Measurements from ENCODE around the gene ARHGAP15.

ARHGAP15 gene

DNA sequence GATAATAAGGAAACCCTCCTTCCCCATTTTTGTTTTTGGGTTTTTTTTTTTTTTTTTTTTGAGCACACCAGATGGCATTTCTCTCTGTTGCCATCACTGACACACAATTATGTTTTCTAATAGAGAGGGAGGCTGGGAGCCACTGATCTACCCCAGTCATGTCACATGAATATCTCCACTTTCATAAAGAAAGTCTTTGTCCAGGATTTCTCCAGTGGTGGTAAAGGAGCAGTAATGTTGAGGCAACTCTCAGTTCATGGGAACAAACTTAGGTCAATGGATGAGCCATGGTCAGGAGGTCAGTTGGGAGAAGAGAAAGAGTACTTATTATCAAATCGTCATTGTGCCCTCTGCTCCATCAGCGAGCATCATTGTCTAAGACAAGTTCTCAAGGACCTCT, 603.7 kb downstream of the ARHGAP15 start:
- no peak overlapping the region for H3K4me3 ChIP-seq (ENCODE audit: low read depth, low read length)
- no peak for DNase-seq (ENCODE audit: low read depth)
- TF ChIP-seq, protein P1, sequence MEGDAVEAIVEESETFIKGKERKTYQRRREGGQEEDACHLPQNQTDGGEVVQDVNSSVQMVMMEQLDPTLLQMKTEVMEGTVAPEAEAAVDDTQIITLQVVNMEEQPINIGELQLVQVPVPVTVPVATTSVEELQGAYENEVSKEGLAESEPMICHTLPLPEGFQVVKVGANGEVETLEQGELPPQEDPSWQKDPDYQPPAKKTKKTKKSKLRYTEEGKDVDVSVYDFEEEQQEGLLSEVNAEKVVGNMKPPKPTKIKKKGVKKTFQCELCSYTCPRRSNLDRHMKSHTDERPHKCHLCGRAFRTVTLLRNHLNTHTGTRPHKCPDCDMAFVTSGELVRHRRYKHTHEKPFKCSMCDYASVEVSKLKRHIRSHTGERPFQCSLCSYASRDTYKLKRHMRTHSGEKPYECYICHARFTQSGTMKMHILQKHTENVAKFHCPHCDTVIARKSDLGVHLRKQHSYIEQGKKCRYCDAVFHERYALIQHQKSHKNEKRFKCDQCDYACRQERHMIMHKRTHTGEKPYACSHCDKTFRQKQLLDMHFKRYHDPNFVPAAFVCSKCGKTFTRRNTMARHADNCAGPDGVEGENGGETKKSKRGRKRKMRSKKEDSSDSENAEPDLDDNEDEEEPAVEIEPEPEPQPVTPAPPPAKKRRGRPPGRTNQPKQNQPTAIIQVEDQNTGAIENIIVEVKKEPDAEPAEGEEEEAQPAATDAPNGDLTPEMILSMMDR (IDR thresholded peaks at IDR 0.05; ENCODE audit: low read depth, low read length, missing control alignments): no peak

DNA sequence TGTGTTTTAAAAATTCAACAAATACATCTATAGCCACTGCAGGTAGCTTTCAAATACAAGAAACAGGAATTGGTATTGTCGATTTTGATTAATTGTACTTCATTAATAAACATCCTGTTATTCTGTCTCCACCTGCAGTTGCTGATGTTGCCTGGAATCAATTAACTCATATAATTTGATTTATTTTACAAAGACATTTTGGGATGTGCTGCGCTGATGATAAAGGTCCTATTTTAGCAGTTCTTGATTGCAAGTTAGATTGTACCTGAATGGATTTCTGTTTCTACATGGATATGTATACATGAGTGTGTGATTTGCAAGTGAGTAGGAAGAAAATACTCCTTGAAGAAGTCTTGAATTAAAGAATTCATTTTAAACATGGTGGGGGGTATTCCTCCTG, 605.3 kb downstream of the ARHGAP15 start:
- no peak overlapping the region for H3K4me3 ChIP-seq (ENCODE audit: low read depth, low read length)
- DNase-seq (ENCODE audit: low read depth): no peak
- TF ChIP-seq, protein P1 (IDR thresholded peaks at IDR 0.05; ENCODE audit: low read depth, low read length, missing control alignments): no peak

DNA sequence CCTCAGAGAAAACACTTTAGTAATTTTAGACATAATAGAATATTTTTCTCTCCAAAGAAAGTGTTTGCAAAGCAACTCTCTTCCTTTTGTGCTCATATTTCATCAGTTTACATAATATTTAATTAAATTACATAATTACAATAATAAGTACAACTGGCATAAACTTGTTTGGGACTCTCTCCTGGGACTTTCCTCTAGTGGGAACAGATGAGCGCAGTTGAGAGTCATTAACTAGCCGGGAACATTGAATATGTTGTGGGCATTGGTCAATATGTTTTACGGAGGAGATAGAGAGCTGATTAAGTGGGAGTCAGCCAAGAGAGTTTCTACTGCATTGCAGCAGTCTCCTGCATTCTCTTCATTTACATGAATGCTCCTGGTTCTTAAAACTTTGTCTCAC, 607.7 kb downstream of the ARHGAP15 start:
- no peak for DNase-seq (ENCODE audit: low read depth)
- H3K4me3 ChIP-seq (ENCODE audit: low read depth, low read length): no peak overlapping the region
- TF ChIP-seq, protein P1 (IDR thresholded peaks at IDR 0.05; ENCODE audit: low read depth, low read length, missing control alignments): no peak

DNA sequence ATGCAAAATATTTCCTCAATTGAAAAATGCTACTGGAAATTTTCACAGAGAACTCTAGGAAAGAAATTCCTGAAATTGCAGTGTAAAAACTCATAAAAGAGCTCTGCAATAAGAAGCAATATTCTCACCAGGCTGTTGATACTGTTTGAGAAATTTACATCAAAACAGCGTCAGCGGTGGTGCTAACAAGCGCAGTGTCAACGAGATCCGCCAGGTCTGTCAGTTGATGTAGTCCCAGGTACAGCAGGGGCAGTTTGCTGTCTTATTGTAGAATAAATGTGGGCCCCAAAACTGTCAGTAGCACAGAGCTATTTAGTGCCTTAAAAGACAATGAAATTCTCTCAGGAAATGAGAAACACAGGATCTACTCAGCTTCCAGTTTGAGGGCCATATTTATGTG, 611.2 kb downstream of the ARHGAP15 start:
- TF ChIP-seq, protein P1 (IDR thresholded peaks at IDR 0.05; ENCODE audit: low read depth, low read length, missing control alignments): no peak
- no peak for DNase-seq (ENCODE audit: low read depth)

DNA sequence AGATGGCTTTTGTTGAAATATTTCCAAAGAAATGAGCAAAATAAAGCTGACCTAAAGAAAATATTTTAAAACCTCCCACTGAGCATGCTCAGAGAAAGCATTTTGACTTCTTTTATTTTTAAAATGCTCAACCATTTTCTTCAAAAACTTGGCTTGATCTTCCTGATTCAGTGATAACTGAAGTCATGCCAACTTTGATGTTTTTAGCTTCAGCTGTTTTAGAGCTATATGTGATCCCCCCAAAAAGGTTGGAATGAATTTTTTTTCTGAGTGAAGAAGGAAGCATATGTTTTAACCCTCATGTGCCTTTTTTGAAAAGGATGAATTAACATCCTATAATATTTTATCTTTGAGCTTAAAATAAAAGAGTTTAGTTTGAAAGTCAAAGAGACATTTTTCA, 612.0 kb downstream of the ARHGAP15 start:
- DNase-seq (ENCODE audit: low read depth): no peak
- no peak overlapping the region for H3K4me3 ChIP-seq (ENCODE audit: low read depth, low read length)
- TF ChIP-seq, protein P1 (IDR thresholded peaks at IDR 0.05; ENCODE audit: low read depth, low read length, missing control alignments): no peak

More for the DNA sequence above, 611.2 kb downstream of the ARHGAP15 start:
- no peak overlapping the region for H3K4me3 ChIP-seq (ENCODE audit: low read depth, low read length)

DNA sequence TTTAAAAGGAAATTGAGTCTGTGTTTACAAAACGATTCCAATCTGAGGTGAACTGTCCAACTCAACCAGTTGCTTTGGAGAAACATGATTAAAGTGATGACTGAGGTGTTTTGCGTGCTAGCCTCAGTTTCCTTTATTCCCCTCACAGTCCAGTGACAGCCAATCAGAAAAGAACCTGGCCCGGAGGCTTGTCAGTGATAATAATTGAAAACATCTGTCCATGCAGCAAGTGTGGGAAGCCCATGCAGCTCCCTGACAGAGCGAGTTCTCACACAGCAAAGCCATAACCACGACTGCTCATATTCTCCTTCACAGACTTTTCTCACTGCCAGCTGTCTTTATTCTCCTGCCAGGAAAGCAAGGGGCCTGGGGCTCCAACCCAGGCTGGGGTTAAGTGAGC, 613.4 kb downstream of the ARHGAP15 start:
- DNase-seq (ENCODE audit: low read depth): no peak
- no peak overlapping the region for H3K4me3 ChIP-seq (ENCODE audit: low read depth, low read length)
- TF ChIP-seq, protein P1 (IDR thresholded peaks at IDR 0.05; ENCODE audit: low read depth, low read length, missing control alignments): no peak

DNA sequence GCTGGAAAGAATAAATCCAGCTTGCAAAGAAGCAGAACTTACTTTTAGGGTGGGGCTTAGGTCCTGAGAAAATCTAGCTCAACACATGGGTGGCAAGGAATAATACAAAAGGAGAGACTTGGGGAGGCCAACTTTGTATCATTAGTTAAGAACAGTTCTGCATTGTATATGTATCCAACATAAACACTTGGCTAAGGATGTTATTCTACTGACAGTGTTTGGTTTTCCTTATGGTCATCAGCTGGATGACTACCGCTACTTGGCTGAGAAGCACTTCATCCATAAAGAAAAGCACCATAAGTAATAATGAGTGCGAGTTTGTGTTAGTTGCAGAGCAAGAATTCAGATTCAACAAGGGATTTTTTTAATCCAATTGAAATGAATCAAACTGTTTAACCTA, 614.9 kb downstream of the ARHGAP15 start:
- no peak for DNase-seq (ENCODE audit: low read depth)
- no peak overlapping the region for H3K4me3 ChIP-seq (ENCODE audit: low read depth, low read length)
- TF ChIP-seq, protein P1 (IDR thresholded peaks at IDR 0.05; ENCODE audit: low read depth, low read length, missing control alignments): no peak

All from GM12864 (cell line).